Activated CD8-positive, alpha-beta T cell treated with anti-CD3 and anti-CD28 coated beads for 36 hours (primary cell): Measurements from ENCODE around the gene PTPRH. TPM values are rescaled to one million over a fixed set of nuclear protein-coding genes. Genes with fewer than 3 reads are reported as not detected.

Experiments used
- ATAC-seq: fragments of 200-7000 bp; cut with Tn5 transposase; one replicate; pipeline ENCODE4 v1.10.0; 2021; ENCODE audit warnings: mild to moderate bottlenecking, moderate library complexity
- CTCF ChIA-PET: fragments of 350-600 bp; sonication (Branson Sonifier 250); formaldehyde crosslinking; loops from one replicate; lab custom pipeline; 2021; ENCODE audit warnings: antibody characterized with exemption; lab: Charles Lee
- POLR2A ChIA-PET: fragments of 350-600 bp; sonication (Branson Sonifier 250); formaldehyde crosslinking; loops from one replicate; lab custom pipeline; 2021; ENCODE audit warnings: antibody characterized with exemption; lab: Charles Lee
- DNase-seq: peaks from one replicate; pipeline ENCODE4 v3.0.0-alpha.2; 2020
- H3K27ac Mint-ChIP-seq: one replicate; pipeline ENCODE4 v1.8.0; 2021; ENCODE audit warnings: mild to moderate bottlenecking, mixed read lengths
- H3K27me3 Mint-ChIP-seq: one replicate; pipeline ENCODE4 v1.8.0; 2021; ENCODE audit warnings: mixed read lengths
- H3K36me3 Mint-ChIP-seq: one replicate; pipeline ENCODE4 v1.8.0; 2021; ENCODE audit warnings: low read depth, mixed read lengths
- H3K4me1 Mint-ChIP-seq: one replicate; pipeline ENCODE4 v1.8.0; 2021; ENCODE audit warnings: low read depth, mixed read lengths
- H3K4me3 Mint-ChIP-seq: one replicate; pipeline ENCODE4 v1.8.0; 2021; ENCODE audit warnings: mild to moderate bottlenecking, moderate library complexity, mixed read lengths
- H3K9me3 Mint-ChIP-seq: one replicate; pipeline ENCODE4 v1.8.0; 2021; ENCODE audit warnings: mixed read lengths
- CTCF ChIP-seq: fragments of 200-600 bp; IDR thresholded peaks from one replicate; pipeline ENCODE4 v1.8.0; 2022; ENCODE audit warnings: antibody characterized with exemption, mild to moderate bottlenecking
- intact Hi-C: fragments of 100-400 bp; cut with micrococcal nuclease; formaldehyde crosslinking; loops from one replicate; pipeline ENCODE4 v1.10.0; 2022
- total RNA-seq, 2 experiments: library from RNA; stranded (reverse); gene quantifications; one replicate each; pipeline ENCODE4 v1.2.3, GENCODE V29; 2021

The PTPRH gene
- total RNA-seq, 2 experiments from 2014 or later: not detected

DNA sequence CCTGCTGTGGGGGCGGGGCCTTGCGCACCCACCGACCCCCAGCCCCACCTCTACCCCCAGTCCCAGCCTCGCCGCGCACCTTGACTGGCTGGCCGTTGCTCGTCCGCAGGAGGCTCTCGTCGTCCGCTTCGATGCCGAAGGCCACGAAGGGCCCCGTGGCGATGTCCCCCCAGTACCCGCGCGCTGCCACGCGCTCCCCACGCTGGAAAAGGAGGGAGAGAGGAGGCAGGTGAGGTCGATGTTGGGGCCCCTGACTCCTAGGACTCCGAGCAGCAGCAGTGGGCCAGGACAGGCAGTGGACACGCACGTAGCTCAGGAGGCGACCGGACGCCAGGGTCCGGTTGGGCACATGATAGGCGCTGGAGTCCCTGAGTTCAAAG, 48.3 kb downstream of the PTPRH start:
- ChIA-PET POLR2A (interaction anchor here (1.0 to 1.2 kb wide), 3 partner anchors 10 to 223 kb away, joined by 3 read pairs; partner anchors contain the start of gene TMEM238), CTCF (interaction anchor here (0.6 to 2.8 kb wide), 22 partner anchors 9 to 307 kb away, joined by 3 to 19 read pairs (median 4); partner anchors contain the start of genes ISOC2, KMT5C, PPP6R1 and RDH13)
- no peak for TF ChIP-seq CTCF
- intact Hi-C loops: no loop called here
- H3K36me3 Mint-ChIP-seq: no peaks in the 10 kb centered on the region
- H3K9me3 Mint-ChIP-seq: no peaks in the 10 kb centered on the region
- no peak overlapping the region for H3K27ac Mint-ChIP-seq
- ATAC-seq (no peak), DNase-seq (no peak)
- H3K27me3 Mint-ChIP-seq: peaks cover 52% of the 10 kb centered on the region
- no peak overlapping the region for H3K4me3 Mint-ChIP-seq
- H3K4me1 Mint-ChIP-seq: peaks cover 8% of the 10 kb centered on the region

DNA sequence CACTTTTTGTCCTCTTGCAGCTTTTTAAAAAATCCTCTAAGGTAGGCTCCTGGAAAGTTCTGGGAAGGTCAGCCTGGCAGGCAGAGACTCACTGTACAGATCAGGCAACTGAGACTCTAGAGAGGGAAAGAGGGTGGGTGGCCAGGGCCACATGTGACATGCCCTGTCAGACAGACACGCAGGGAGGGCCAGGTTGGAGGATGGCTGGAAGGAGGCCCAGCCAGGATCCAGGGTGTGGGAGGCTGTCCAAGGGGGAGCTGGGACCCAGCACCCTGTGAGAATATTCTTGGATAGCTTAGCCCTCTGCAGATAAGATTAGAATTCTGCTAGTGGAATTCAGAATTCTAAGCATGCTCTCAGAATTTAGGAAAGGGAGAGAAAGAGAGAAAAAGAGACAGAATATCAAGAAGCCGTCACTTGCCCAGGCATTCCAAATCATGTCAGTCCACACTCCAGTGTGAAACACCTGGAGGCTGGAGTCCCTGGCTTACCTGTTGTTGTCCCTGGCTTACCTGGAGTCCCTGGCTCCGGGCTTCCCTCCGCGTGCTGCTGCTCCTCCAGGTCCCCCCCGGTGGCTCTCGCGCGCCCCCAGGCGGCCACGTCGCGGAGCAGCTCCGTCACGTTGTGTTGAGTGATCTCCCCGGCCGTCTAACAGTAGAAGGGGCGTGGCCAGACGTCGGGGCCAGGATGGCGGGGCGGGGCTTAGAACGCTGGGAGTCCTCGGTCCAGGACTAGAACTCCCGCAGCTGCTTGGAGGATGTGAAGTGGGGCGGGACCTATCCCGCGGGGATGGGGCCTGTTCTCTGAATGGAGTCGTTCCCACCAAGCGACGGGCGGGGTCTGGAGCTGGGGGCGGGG, 48.9 kb downstream of the PTPRH start:
- DNase-seq: peak; percentile 96
- no peak overlapping the region for H3K27ac Mint-ChIP-seq

DNA sequence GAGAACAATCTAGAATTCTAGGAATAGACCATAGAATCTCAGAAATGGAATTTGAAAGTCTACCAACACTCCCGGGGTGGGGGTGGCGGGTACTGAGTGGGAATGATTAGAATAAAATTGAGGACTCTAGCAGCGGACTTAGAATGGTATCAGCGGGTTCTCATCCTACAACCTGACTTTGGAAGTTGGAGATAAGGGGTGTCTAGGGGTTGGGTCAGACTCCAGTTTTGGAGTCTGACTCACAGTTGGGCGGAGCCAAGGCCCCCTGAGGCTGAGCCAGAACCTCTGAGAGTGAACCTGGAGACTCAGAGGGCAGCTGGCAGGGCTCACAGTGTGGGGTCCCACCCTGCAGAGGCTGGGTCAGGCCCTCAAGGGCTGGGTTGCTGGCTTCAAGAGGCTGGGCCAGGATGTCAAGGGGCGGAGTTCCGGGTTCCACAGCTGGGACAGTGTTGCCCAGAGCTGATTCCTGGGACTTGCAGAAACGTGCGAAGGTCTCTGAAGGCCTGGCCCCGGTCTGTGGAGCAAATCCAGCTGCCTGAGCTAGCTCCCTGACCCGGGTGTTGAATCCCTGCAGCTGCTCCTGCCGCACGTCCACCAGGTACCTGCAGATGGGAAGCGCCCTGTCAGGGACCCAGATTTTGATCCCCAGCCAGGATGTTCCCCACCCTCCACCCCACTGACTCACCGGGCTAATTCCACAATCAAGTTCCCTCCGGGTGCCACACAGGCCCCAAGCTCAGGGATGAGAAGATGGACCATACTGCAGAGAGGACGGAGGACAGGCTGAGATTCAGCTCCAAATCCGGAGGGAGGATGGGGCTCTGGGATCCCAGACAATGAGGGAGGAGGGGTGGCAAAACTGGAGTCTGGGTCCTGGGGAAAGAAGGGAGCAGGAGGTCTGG, 50.2 kb downstream of the PTPRH start:
- CTCF ChIA-PET: interaction anchor here (0.6 to 2.8 kb wide), 14 partner anchors 8 to 278 kb away, joined by 3 to 19 read pairs (median 4); no protein-coding TSS in a partner anchor
- POLR2A ChIA-PET: interaction anchor here (0.7 kb wide), 1 partner anchor 116 kb away, joined by 3 read pairs; no protein-coding TSS in a partner anchor
- H3K4me1 Mint-ChIP-seq: peaks cover 13% of the 10 kb centered on the region
- peaks cover 46% of the 10 kb centered on the region for H3K27me3 Mint-ChIP-seq
- ATAC-seq (no peak), DNase-seq (peak; percentile 31)
- no peak overlapping the region for H3K27ac Mint-ChIP-seq
- H3K36me3 Mint-ChIP-seq: no peaks in the 10 kb centered on the region
- intact Hi-C loops: no loop called here
- TF ChIP-seq CTCF: no peak
- H3K4me3 Mint-ChIP-seq: no peak overlapping the region
- H3K9me3 Mint-ChIP-seq: no peaks in the 10 kb centered on the region

More for the DNA sequence above, 48.9 kb downstream of the PTPRH start:
- Mint-ChIP-seq H3K9me3 (no peaks in the 10 kb centered on the region), H3K4me1 (peaks cover 8% of the 10 kb centered on the region), H3K4me3 (no peak overlapping the region), H3K36me3 (no peaks in the 10 kb centered on the region), H3K27me3 (peaks cover 46% of the 10 kb centered on the region)
- CTCF ChIA-PET: interaction anchor here (0.6 to 2.8 kb wide), 28 partner anchors 9 to 308 kb away, joined by 3 to 19 read pairs (median 4); partner anchors contain the start of genes ISOC2, KMT5C, PPP6R1 and RDH13
- intact Hi-C loops: no loop called here
- ATAC-seq: peak; percentile 98
- peak; percentile 94 for TF ChIP-seq CTCF
- POLR2A ChIA-PET: interaction anchor here (0.8 to 1.2 kb wide), 4 partner anchors 9 to 247 kb away, joined by 3 read pairs; partner anchors contain the start of genes TMEM238 and UBE2S

DNA sequence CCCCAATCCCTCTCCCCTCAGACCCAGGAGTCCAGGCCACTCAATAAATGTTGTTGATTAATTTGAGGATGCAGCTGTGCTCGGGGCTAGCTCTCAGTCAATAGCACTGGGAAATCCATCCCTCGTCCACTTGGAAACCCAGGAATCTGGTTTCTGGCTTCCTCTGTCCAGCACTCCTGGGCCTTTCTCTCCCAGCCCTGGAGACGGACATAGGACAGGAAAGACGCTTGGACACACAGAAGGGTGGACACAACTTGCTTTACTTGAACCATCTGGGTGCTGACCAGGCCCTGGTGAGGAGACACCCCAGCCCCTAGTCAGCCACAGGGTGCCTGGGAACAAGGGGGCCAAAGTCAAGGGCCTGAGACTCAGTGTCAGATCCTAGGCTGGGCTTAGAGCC, 50.9 kb downstream of the PTPRH start:
- Mint-ChIP-seq H3K27ac (no peak overlapping the region), H3K27me3 (peaks cover 41% of the 10 kb centered on the region), H3K9me3 (no peaks in the 10 kb centered on the region), H3K36me3 (no peaks in the 10 kb centered on the region), H3K4me3 (no peak overlapping the region), H3K4me1 (peaks cover 16% of the 10 kb centered on the region)
- CTCF ChIA-PET: interaction anchor here (1.0 to 2.8 kb wide), 4 partner anchors 9 to 70 kb away, joined by 3 to 19 read pairs (median 4); no protein-coding TSS in a partner anchor
- DNase-seq (no peak), ATAC-seq (no peak)
- intact Hi-C loops: no loop called here
- POLR2A ChIA-PET: interaction anchor here (0.7 kb wide), 1 partner anchor 115 kb away, joined by 3 read pairs; no protein-coding TSS in a partner anchor
- no peak for TF ChIP-seq CTCF
